ENCODE measurements around the gene SLC25A6. TPM values are rescaled to one million over a fixed set of nuclear protein-coding genes. Genes with fewer than 3 reads are reported as not detected.
"Not testable (repeated sequence)": the region's sequence is repeated elsewhere in the genome, so short reads cannot be mapped to it uniquely, and the experiment has no call there.

SLC25A6 gene
- total RNA-seq, 1 donor from 2014 or later = 453 TPM

DNA sequence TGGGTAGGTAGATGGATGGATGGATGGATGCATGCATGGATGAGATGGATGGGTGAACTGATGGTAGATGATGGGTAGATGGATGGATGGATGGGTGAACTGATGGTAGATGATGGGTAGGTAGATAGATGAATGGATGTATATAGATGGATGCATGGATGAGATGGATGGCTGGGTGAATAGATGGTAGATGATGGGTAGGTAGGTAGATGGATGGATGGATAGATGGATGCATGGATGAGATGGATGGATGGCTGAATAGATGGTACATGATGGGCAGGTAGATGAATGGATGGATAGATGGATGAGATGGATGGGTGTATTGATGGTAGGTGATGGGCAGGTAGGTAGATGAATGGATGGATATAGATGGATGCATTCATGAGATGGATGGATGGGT is 15.1 kb upstream of the SLC25A6 start:
- Mint-ChIP-seq H3K4me3 (no peak overlapping the region), H3K4me1 (no peaks in the 10 kb centered on the region), H3K27me3 (ENCODE audit: low read depth) (no peaks in the 10 kb centered on the region), H3K9me3 (no peaks in the 10 kb centered on the region), H3K36me3 (peaks cover 3% of the 10 kb centered on the region), H3K27ac (no peak overlapping the region)
- DNase-seq (ENCODE audit: low spot score in 2 of 2, unreplicated experiment in 2 of 2) = no peak
- TF ChIP-seq, protein P1, sequence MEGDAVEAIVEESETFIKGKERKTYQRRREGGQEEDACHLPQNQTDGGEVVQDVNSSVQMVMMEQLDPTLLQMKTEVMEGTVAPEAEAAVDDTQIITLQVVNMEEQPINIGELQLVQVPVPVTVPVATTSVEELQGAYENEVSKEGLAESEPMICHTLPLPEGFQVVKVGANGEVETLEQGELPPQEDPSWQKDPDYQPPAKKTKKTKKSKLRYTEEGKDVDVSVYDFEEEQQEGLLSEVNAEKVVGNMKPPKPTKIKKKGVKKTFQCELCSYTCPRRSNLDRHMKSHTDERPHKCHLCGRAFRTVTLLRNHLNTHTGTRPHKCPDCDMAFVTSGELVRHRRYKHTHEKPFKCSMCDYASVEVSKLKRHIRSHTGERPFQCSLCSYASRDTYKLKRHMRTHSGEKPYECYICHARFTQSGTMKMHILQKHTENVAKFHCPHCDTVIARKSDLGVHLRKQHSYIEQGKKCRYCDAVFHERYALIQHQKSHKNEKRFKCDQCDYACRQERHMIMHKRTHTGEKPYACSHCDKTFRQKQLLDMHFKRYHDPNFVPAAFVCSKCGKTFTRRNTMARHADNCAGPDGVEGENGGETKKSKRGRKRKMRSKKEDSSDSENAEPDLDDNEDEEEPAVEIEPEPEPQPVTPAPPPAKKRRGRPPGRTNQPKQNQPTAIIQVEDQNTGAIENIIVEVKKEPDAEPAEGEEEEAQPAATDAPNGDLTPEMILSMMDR (IDR thresholded peaks at IDR 0.05; ENCODE audit: unreplicated experiment) = no peak

DNA sequence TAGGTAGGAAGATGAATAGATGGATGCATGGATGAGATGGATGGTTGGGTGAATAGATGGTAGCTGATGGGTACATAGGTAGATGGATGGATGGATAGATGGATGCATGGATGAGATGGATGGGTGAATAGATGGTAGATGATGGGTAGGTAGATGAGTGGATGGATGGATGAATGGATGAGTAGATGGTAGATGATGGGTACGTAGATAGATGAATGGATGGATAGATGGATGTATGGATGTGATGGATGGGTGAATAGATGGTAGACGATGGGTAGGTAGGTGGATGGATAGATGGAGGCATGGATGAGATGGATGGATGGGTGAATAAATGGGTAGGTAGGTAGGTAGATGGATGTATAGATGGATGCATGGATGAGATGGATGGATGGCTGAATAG is 13.9 kb upstream of the SLC25A6 start:
- not testable (repeated sequence) for DNase-seq (ENCODE audit: low spot score in 2 of 2, unreplicated experiment in 2 of 2); H3K36me3 Mint-ChIP-seq; H3K27me3 Mint-ChIP-seq (ENCODE audit: low read depth); H3K27ac Mint-ChIP-seq; H3K4me1 Mint-ChIP-seq; H3K9me3 Mint-ChIP-seq; H3K4me3 Mint-ChIP-seq

DNA sequence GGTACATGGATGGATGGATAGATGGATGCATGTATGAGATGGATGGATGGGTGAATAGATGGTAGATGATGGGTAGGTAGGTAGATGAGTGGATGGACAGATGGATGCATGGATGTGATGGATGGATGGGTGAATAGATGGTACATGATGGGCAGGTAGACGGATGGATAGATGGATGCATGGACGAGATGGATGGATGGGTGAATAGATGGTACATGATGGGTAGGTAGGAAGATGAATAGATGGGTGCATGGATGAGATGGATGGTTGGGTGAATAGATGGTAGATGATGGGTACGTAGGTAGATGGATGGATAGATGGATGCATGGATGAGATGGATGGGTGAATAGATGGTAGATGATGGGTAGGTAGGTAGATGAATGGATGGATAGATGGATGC is 12.0 kb upstream of the SLC25A6 start:
- H3K4me3 Mint-ChIP-seq; H3K9me3 Mint-ChIP-seq; H3K27me3 Mint-ChIP-seq (ENCODE audit: low read depth); H3K4me1 Mint-ChIP-seq; DNase-seq (ENCODE audit: low spot score in 2 of 2, unreplicated experiment in 2 of 2); H3K27ac Mint-ChIP-seq; H3K36me3 Mint-ChIP-seq: not testable (repeated sequence)

DNA sequence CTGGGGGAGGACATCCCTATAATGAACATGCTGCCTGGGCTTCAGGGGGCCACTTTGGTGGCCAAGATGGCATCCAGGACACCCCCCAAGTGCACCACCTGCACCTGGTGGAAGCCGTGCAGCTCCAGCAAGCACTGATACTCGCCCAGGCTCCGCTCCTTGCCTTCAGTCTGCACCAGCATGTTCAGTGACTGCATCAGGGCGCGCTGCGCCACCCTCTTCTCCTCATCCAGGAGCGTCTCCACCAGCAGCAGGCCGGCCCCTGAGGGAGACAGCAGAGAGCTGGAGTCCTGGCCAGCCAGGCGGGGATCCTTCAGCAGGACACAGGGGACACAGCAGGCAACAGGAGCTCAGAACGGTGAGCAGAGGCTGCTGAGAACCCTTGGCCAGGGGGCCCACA is 11.3 kb upstream of the SLC25A6 start:
- H3K27ac Mint-ChIP-seq = no peak overlapping the region
- H3K4me3 Mint-ChIP-seq = no peak overlapping the region
- no peaks in the 10 kb centered on the region for H3K36me3 Mint-ChIP-seq
- H3K27me3 Mint-ChIP-seq (ENCODE audit: low read depth) = no peaks in the 10 kb centered on the region
- no peaks in the 10 kb centered on the region for H3K9me3 Mint-ChIP-seq
- no peak for DNase-seq (ENCODE audit: low spot score in 2 of 2, unreplicated experiment in 2 of 2)
- TF ChIP-seq, protein P1 (IDR thresholded peaks at IDR 0.05; ENCODE audit: unreplicated experiment) = no peak
- no peaks in the 10 kb centered on the region for H3K4me1 Mint-ChIP-seq

DNA sequence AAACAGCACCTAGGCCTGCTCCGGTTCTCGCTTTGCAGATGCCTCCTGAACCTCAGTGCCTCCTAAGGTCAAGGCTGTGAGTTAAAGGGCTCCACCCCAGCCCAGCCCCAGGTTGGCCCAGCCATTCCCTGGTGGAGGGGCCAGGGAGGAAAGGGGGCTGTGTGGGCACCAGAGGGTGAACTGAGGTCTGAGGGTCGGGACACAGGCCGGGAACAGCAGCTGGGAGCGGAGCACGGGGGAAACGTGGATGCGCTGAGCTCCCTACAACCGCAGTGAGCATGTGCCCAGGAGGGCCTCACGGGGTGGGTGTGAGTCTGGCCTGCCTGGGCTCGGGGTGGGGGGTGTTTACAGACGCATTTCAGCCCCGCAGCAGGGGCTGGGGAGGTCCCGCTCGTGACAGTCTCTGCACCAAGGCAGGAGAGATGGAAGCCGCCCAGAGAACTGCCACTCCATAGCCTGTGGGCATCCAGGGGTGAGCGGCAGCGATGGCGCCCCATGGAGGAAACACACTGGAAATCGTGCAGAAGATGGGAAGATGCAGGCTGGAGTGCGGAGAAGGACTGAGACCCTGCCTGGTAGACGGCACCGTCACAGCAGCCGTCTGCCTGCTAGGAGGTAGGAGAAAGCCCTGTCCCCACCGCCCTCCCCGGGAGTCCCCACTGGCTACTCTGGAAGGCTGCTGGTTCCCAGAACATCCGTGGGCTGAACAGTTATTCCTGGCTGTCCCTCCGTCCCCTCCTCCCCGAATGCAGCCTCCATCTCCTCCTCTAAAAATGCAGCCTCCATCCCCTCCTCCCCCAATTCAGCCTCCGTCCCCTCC is 9.9 kb upstream of the SLC25A6 start:
- Mint-ChIP-seq H3K4me1 (no peaks in the 10 kb centered on the region), H3K4me3 (no peak overlapping the region), H3K36me3 (no peaks in the 10 kb centered on the region), H3K27me3 (ENCODE audit: low read depth) (no peaks in the 10 kb centered on the region), H3K9me3 (no peaks in the 10 kb centered on the region), H3K27ac (no peak overlapping the region)
- DNase-seq (ENCODE audit: low spot score in 2 of 2, unreplicated experiment in 2 of 2) = no peak
- TF ChIP-seq, protein P1 (IDR thresholded peaks at IDR 0.05; ENCODE audit: unreplicated experiment) = no peak

DNA sequence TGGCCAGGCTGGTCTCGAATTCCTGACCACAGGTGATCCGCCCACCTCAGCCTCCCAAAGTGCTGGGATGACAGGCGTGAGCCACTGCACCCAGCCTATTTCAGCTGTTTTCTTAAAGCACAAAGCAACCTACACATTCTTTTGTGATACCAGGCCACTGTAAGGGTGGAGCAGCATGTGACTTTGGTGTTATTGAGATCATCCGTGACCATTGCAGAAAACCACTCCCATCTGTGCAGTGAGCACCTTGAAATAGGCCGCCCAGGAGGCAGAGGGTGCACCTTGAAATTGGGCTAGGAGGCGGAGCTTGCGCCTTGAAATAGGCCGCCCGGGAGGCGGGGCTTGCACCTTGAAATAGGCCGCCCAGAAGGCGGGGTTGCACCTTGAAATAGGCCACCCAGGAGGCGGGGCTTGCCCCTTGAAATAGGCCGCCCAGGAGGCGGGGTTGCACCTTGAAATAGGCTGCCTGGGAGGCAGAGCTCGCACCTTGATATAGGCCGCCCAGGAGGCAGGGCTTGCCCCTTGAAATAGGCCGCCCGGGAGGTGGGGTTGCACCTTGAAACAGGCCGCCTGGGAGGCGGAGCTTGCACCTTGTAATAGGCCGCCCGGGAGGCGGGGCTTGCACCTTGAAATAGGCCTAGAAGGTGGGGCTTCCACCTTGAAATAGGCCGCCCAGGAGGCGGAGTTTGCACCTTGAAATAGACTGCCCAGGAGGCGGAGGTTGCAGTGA is 9.0 kb upstream of the SLC25A6 start:
- TF ChIP-seq, protein P1 (IDR thresholded peaks at IDR 0.05; ENCODE audit: unreplicated experiment) = no peak
- H3K27ac Mint-ChIP-seq = no peak overlapping the region
- no peak for DNase-seq (ENCODE audit: low spot score in 2 of 2, unreplicated experiment in 2 of 2)
- no peak overlapping the region for H3K4me3 Mint-ChIP-seq
- no peaks in the 10 kb centered on the region for H3K27me3 Mint-ChIP-seq (ENCODE audit: low read depth)
- no peaks in the 10 kb centered on the region for H3K9me3 Mint-ChIP-seq
- no peaks in the 10 kb centered on the region for H3K4me1 Mint-ChIP-seq
- peaks cover 2% of the 10 kb centered on the region for H3K36me3 Mint-ChIP-seq

Data from mesothelial cell of epicardium (in vitro differentiated cells).